NCI-H1092 (cell line): ENCODE data around the gene LCAT.
A peak's percentile ranks its signal among the peaks of the same experiment; 100 is the strongest.

Source experiments
- DNase-seq: peaks from one replicate; lab custom pipeline; 2025; lab: John Stamatoyannopoulos, UW

The LCAT gene

GRCh38 chr16:67909056-67909742 is 34.7 kb downstream of the LCAT start:
- no peak for DNase-seq

GRCh38 chr16:67907397-67908180 is 36.3 kb downstream of the LCAT start:
- DNase-seq: no peak

DNA sequence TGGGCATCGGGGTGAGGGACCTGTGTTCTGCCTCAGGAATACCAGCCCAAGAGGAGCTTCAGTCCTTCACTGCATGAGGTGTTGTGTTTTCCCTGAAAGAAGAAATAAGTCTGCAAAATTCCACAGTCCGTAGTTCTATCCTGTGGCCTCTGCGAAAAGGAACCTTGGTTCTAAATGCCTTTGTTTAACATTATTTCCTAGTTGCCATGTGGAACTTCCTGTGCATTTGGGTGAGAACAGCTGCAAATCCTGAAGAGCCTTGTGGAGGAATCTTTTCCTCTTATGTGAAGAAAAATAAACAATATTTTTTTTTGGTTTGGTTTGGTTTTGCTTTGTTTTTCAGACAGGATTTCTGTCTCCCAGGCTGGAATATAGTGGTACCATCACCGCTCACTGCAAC is 41.1 kb downstream of the LCAT start:
- DNase-seq: no peak

DNA sequence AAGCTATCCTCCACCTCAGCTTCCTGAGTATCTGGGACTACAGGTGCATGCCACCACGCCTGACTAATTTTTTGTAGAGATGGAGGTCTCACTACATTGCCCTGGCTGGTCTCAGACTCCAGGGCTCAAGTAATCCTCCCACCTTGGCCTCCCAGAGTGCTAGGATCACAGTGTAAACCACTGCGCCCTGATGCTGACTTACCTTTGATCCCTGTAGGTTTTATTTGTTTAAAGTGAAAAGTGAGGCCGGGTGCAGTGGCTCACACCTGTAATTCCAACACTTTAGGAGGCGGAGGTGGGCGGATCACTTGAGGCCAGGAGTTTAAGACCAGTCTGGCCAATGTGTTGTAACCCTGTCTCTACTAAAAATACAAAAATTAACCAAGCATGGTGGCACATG is 42.2 kb downstream of the LCAT start:
- DNase-seq: no peak

GRCh38 chr16:67897231-67897630 is 46.7 kb downstream of the LCAT start:
- DNase-seq: no peak

- no peak for DNase-seq
Observed at GRCh38 chr16:67893743-67894399, 50.0 kb downstream of the LCAT start.

DNA sequence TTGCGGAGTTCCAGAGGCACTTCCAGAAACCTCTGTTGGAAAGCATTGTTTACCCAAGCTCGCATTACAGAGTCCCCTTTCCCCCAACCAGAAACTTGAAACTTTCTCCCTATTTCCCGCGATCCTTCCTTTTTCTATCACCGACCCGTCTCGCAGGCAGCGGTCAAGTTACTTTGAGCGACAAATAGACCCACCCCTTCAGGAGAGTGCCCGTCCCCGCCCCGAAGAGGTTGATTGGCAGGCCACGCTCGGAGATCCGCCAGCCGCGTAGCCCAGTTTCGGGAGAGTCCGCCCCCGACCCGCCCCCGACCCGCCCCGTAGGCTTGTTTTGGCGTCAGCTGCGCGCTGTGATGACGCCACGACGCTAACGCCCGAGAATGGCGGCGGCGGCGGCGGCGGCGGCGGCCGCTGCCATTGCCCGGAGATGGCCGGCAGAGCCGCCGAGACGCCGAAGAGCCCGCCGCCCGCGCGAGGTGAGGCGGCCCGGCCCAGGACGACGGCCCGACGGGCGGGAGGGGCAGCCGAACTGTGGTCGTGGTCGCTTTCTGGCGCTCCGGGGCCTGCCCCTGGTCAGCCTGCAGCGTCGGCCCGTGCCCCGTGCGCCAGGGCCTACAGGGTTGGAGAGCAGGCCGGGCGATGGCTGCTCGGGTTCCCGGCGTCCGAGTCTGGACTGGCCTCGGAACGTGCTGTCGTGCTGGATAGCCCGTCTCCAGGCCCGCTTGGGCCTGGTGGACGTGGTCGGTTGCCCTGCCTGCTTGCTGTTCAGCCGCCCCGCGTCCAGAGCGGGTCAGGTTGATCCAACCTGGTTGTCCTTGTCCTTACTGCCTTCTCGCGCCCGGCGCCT is 50.8 kb downstream of the LCAT start, which contains the start of gene PSKH1:
Gene PSKH1, plus strand, starts transcription at position 356 of the 844 bp plus-strand sequence. CDS start 15,496 bp downstream, outside the sequence.
- peak; percentile 95 for DNase-seq

DNA sequence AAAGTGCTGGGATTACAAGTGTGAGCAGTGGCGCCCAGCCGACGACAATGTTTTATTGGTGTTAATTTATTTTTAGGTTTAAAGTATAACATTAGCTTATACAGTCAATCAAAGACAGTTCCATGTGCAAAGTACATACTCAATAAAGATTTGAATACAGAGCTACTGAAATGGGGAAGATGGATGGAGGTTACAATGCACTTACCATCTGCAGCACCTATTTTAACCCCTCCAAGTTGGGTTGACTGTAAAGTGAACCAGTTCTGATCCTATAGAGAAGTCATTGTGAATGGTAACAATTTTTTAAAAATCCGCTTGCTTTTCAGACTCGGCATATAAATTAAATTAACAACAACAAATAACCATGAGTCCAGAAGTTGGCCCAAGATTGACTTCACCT is 51.5 kb downstream of the LCAT start:
- no peak for DNase-seq
